Activated CD4-positive, alpha-beta T cell treated with anti-CD3 and anti-CD28 coated beads, Interleukin-2, amount 50 U/mL, for 16 hours (primary cell): Measurements from ENCODE around the gene CYB5B.
A peak's percentile ranks its signal among the peaks of the same experiment; 100 is the strongest.

Source experiments
- DNase-seq: peaks from one replicate; pipeline ENCODE4 v3.0.0-alpha.2; 2020

The CYB5B gene

GRCh38 chr16:69448470-69449193 is 24.2 kb downstream of the CYB5B start:
- no peak for DNase-seq

- no peak for DNase-seq
These were observed 26.7 kb downstream of the CYB5B start for GRCh38 chr16:69451166-69451565.

- no peak for DNase-seq
These were observed 29.5 kb downstream of the CYB5B start for GRCh38 chr16:69453936-69454335.

GRCh38 chr16:69463876-69464275 is 39.5 kb downstream of the CYB5B start:
- no peak for DNase-seq

GRCh38 chr16:69465083-69465721 is 40.8 kb downstream of the CYB5B start:
- DNase-seq, result peak; percentile 67

- DNase-seq, result no peak
These were observed 41.5 kb downstream of the CYB5B start for GRCh38 chr16:69465881-69466280.

- DNase-seq, result no peak
These were observed 42.1 kb downstream of the CYB5B start for GRCh38 chr16:69466547-69466946.

- no peak for DNase-seq
These were observed 42.7 kb downstream of the CYB5B start for GRCh38 chr16:69467080-69467479.

- DNase-seq, result no peak
These were observed 43.2 kb downstream of the CYB5B start for GRCh38 chr16:69467531-69468204.

- DNase-seq, result peak; percentile 40
These were observed 45.6 kb downstream of the CYB5B start for GRCh38 chr16:69469807-69470561.

GRCh38 chr16:69471121-69471520 is 46.7 kb downstream of the CYB5B start:
- no peak for DNase-seq

- DNase-seq, result no peak
These were observed 50.0 kb downstream of the CYB5B start for GRCh38 chr16:69474408-69474807.

GRCh38 chr16:69476920-69477443 is 52.6 kb downstream of the CYB5B start:
- no peak for DNase-seq

- DNase-seq, result no peak
These were observed 53.1 kb downstream of the CYB5B start for GRCh38 chr16:69477546-69477945.

GRCh38 chr16:69478685-69479084 is 54.3 kb downstream of the CYB5B start:
- no peak for DNase-seq

GRCh38 chr16:69479775-69480174 is 55.4 kb downstream of the CYB5B start:
- DNase-seq, result no peak

GRCh38 chr16:69481901-69482341 is 57.5 kb downstream of the CYB5B start:
- DNase-seq, result no peak

- no peak for DNase-seq
These were observed 58.1 kb downstream of the CYB5B start for GRCh38 chr16:69482410-69482991.

- DNase-seq, result no peak
These were observed 59.2 kb downstream of the CYB5B start for GRCh38 chr16:69483611-69484010.

GRCh38 chr16:69485361-69485760 is 60.9 kb downstream of the CYB5B start:
- no peak for DNase-seq

- no peak for DNase-seq
These were observed 61.4 kb downstream of the CYB5B start for GRCh38 chr16:69485816-69486215.

- DNase-seq, result no peak
These were observed 61.9 kb downstream of the CYB5B start for GRCh38 chr16:69486272-69486671.

GRCh38 chr16:69486724-69487123 is 62.3 kb downstream of the CYB5B start:
- DNase-seq, result no peak
